Upper lobe of right lung (tissue), 1 donor: Measurements from ENCODE around the gene SYT9. TPM values are rescaled to one million over a fixed set of nuclear protein-coding genes. Genes with fewer than 3 reads are reported as not detected.

Source experiments
- ATAC-seq: fragments of 200-7000 bp; cut with Tn5 transposase; one replicate; pipeline ENCODE4 v1.9.1; 2020; ENCODE audit warnings: mild to moderate bottlenecking, moderate library complexity
- DNase-seq: peaks from one replicate; pipeline ENCODE4 v3.0.0-alpha.2; 2020
- H3K27ac ChIP-seq: fragments of 200-600 bp; one replicate; pipeline ENCODE4 v1.8.0; 2022
- H3K27me3 ChIP-seq: fragments of 200-600 bp; one replicate; pipeline ENCODE4 v1.8.0; 2022; ENCODE audit warnings: mild to moderate bottlenecking
- H3K36me3 ChIP-seq: fragments of 200-600 bp; one replicate; pipeline ENCODE4 v1.8.0; 2022
- H3K4me1 ChIP-seq: fragments of 200-600 bp; one replicate; pipeline ENCODE4 v1.8.0; 2022
- H3K4me3 ChIP-seq: fragments of 200-600 bp; one replicate; pipeline ENCODE4 v1.8.0; 2022; ENCODE audit warnings: mild to moderate bottlenecking
- H3K9me3 ChIP-seq: fragments of 200-600 bp; one replicate; pipeline ENCODE4 v1.8.0; 2022
- CTCF ChIP-seq: fragments of 200-600 bp; IDR thresholded peaks from one replicate; pipeline ENCODE4 v1.8.0; 2022; ENCODE audit warnings: antibody characterized with exemption
- intact Hi-C: fragments of 100-400 bp; cut with DNase I; formaldehyde crosslinking; loops from one replicate; pipeline ENCODE4 v1.11.0; 2022
- total RNA-seq: library from RNA; stranded (reverse); fragmentation: NEBNext Ultra II Directional; extraction: Animal tissue kit (Norgen Biotek cat#: 25700); gene quantifications from one replicate; pipeline ENCODE4 v1.2.1, GENCODE V29; 2021
- donor health status: DM: no; HTN: yes; CAD: no; lungs with severe emphysema.

SYT9 gene
- total RNA-seq, 1 donor from 2014 or later: 0.14 TPM

GRCh38 chr11:7493670-7494069, 242.0 kb downstream of the SYT9 start:
- no peak overlapping the region for H3K27ac ChIP-seq
- intact Hi-C loops: no loop called here

DNA sequence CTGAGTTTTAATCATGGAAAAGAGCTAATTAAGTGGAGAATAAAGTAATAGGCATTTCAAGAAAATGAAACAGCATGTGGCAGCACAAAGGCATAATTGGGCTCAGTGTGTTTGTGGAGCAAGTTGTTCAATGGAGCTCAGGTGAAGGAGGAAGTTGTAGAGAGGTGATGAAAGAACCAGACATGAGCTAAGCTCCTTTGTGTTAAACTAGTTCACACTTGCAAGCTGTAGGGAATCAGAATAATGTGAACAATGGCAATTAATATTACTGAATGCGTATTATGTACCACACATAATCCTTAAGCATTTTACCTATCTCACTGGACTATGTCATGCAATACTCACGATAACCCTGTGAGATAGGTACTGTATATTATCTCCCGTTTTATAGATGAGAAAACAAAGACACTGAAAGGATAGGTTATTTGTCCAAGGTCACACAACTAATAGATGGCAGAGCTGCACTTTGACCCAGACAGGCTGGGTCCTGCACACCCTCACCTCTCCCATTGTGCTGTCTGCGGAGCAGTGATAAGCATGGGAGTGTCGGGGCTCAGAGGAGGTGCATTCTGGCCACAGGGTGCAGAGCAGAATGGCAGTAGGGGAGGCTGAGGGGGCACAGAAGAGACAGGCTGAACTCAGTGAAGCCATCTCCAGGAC, 242.5 kb downstream of the SYT9 start:
- H3K4me1 ChIP-seq: peaks cover 9% of the 10 kb centered on the region
- no peak overlapping the region for H3K4me3 ChIP-seq
- TF ChIP-seq CTCF: no peak
- intact Hi-C loops: no loop called here
- no peaks in the 10 kb centered on the region for H3K9me3 ChIP-seq
- no peak overlapping the region for H3K27ac ChIP-seq
- H3K27me3 ChIP-seq: no peaks in the 10 kb centered on the region
- DNase-seq (no peak), ATAC-seq (no peak)
- H3K36me3 ChIP-seq: no peaks in the 10 kb centered on the region

More at GRCh38 chr11:7493670-7494069, 242.0 kb downstream of the SYT9 start:
- H3K4me1 ChIP-seq: peaks cover 9% of the 10 kb centered on the region
- ATAC-seq (no peak), DNase-seq (no peak)
- H3K4me3 ChIP-seq: no peak overlapping the region
- no peak for TF ChIP-seq CTCF
- H3K9me3 ChIP-seq: no peaks in the 10 kb centered on the region
- no peaks in the 10 kb centered on the region for H3K27me3 ChIP-seq
- no peaks in the 10 kb centered on the region for H3K36me3 ChIP-seq

- H3K9me3 ChIP-seq: no peaks in the 10 kb centered on the region
- H3K27ac ChIP-seq: no peak overlapping the region
- no peak for DNase-seq
- peaks cover 4% of the 10 kb centered on the region for H3K4me1 ChIP-seq
- ATAC-seq: peak; percentile 74
- intact Hi-C loops: no loop called here
- H3K4me3 ChIP-seq: no peak overlapping the region
- H3K36me3 ChIP-seq: no peaks in the 10 kb centered on the region
- H3K27me3 ChIP-seq: no peaks in the 10 kb centered on the region
- no peak for TF ChIP-seq CTCF
Measured at GRCh38 chr11:7495882-7496551, 244.3 kb downstream of the SYT9 start.

DNA sequence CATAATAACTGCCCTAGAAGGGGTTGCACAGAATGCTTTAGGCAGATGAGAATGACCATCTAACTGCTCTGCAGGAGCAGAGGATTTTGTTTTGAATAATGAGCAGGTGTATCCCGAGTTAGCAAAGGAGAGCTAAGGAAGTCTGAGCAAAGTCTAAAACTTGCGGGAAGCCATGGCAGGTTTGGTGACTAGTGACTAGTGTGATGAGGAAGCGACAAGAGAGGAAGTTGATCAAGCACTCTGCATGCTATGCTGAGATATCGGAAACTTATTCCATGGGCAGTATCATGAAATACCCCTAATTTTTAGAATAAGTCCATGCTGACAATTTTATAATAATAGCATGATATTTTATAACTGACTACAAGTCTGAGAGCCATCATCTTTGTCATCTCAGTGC, 246.5 kb downstream of the SYT9 start:
- no peaks in the 10 kb centered on the region for H3K9me3 ChIP-seq
- intact Hi-C loops: no loop called here
- DNase-seq (no peak), ATAC-seq (peak; percentile 50)
- H3K27me3 ChIP-seq: no peaks in the 10 kb centered on the region
- no peak overlapping the region for H3K4me3 ChIP-seq
- H3K27ac ChIP-seq: no peak overlapping the region
- H3K36me3 ChIP-seq: no peaks in the 10 kb centered on the region
- peaks cover 4% of the 10 kb centered on the region for H3K4me1 ChIP-seq
- no peak for TF ChIP-seq CTCF

DNA sequence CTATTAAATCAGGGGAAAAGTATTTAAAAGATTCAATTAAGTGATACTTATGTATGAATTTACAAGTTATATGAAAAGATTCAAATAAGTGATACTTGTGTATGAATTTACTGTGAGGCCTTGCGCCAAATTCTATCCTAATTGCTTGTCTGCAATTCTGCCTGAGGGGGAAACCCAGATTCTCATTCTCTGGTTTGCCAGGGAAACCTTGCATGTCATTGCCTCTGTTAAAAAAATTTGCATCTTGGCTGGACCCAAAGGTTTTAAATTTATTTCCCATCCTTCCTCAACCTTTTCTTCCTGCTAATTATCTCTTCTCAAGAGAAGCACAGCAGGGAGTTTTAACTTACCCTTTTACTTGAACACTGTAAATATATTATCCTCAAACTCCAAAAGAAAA, 247.4 kb downstream of the SYT9 start:
- Histone ChIP-seq H3K36me3 (no peaks in the 10 kb centered on the region), H3K4me1 (peaks cover 4% of the 10 kb centered on the region), H3K4me3 (no peak overlapping the region), H3K27me3 (no peaks in the 10 kb centered on the region), H3K9me3 (no peaks in the 10 kb centered on the region), H3K27ac (no peak overlapping the region)
- no peak for TF ChIP-seq CTCF
- intact Hi-C loops: no loop called here
- DNase-seq: no peak
- no peak for ATAC-seq
